BE2C (cell line): Measurements from ENCODE around the gene CCDC88B.
A peak's percentile ranks its signal among the peaks of the same experiment; 100 is the strongest.

Experiments used
- DNase-seq: peaks from one replicate; pipeline ENCODE4 v3.0.0-alpha.2; 2020
- H3K27me3 ChIP-seq: fragments of 250-450 bp; sonication (Bioruptor Pico); 2 replicates; pipeline ENCODE4 v1.5.1; 2020; ENCODE audit warnings: mild to moderate bottlenecking
- H3K36me3 ChIP-seq: fragments of 250-450 bp; sonication (Bioruptor Pico); 2 replicates; pipeline ENCODE4 v1.5.1; 2020; ENCODE audit warnings: mild to moderate bottlenecking
- H3K4me1 ChIP-seq: fragments of 250-450 bp; sonication (Bioruptor Pico); 2 replicates; pipeline ENCODE4 v1.5.1; 2020
- H3K4me3 ChIP-seq: 2 replicates; pipeline ENCODE4 v1.5.1; 2011; ENCODE audit warnings: low read depth, low read length
- H3K9me3 ChIP-seq: fragments of 250-450 bp; sonication (Bioruptor Pico); 2 replicates; pipeline ENCODE4 v1.5.1; 2020
- TF ChIP-seq, protein P1 (sequence below): IDR thresholded peaks from 2 replicates; pipeline ENCODE4 v1.5.1; 2012; ENCODE audit warnings: mild to moderate bottlenecking, low read depth, low read length

CCDC88B gene

DNA sequence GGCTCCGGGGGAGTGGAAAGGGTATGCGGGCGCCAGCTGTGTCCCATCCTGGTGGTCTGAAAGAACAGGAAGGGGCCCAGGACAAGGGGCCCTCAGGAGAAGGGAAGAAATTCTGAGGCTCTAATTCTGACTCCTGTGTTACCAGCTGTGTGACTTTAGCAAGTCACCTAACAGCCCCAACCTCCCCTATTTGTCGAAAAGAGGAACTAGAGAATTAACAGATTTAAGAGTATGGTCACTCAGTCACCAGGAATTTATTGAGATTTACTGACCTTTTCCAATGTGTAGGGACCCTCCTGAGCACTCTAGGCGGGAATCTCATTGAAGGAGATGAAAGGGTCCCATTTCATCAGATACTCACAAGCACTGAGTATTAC lies 33.6 kb downstream of the CCDC88B start:
- TF ChIP-seq, protein P1, sequence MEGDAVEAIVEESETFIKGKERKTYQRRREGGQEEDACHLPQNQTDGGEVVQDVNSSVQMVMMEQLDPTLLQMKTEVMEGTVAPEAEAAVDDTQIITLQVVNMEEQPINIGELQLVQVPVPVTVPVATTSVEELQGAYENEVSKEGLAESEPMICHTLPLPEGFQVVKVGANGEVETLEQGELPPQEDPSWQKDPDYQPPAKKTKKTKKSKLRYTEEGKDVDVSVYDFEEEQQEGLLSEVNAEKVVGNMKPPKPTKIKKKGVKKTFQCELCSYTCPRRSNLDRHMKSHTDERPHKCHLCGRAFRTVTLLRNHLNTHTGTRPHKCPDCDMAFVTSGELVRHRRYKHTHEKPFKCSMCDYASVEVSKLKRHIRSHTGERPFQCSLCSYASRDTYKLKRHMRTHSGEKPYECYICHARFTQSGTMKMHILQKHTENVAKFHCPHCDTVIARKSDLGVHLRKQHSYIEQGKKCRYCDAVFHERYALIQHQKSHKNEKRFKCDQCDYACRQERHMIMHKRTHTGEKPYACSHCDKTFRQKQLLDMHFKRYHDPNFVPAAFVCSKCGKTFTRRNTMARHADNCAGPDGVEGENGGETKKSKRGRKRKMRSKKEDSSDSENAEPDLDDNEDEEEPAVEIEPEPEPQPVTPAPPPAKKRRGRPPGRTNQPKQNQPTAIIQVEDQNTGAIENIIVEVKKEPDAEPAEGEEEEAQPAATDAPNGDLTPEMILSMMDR = no peak
- DNase-seq = no peak
- Histone ChIP-seq H3K27me3 (no peaks in the 10 kb centered on the region), H3K4me1 (peaks cover 9% of the 10 kb centered on the region), H3K4me3 (peak overlapping the region; percentile 66), H3K36me3 (no peaks in the 10 kb centered on the region), H3K9me3 (no peaks in the 10 kb centered on the region)

DNA sequence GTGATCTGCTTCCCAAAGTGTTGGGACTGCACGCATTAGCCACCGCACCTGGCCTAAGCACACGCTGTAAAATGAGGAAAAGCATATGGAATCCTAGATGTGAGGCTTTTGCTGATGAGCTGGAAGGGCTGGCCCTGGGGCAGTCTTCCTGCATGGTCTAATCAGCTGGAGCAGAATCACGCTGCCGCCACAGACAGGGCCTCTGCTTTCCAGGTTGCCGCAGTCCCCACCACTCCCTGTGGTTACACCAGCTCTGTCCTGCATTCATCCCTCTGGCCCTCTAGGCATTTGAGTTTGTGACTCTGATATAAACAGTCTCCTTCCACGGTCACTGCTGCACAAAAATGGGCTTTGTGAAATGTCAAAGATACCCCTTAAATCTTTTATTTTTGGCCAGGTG lies 36.1 kb downstream of the CCDC88B start:
- H3K4me3 ChIP-seq = no peak overlapping the region
- DNase-seq = no peak
- H3K36me3 ChIP-seq = no peaks in the 10 kb centered on the region
- H3K4me1 ChIP-seq = peaks cover 9% of the 10 kb centered on the region
- TF ChIP-seq, protein P1 = no peak
- no peaks in the 10 kb centered on the region for H3K27me3 ChIP-seq
- no peaks in the 10 kb centered on the region for H3K9me3 ChIP-seq

DNA sequence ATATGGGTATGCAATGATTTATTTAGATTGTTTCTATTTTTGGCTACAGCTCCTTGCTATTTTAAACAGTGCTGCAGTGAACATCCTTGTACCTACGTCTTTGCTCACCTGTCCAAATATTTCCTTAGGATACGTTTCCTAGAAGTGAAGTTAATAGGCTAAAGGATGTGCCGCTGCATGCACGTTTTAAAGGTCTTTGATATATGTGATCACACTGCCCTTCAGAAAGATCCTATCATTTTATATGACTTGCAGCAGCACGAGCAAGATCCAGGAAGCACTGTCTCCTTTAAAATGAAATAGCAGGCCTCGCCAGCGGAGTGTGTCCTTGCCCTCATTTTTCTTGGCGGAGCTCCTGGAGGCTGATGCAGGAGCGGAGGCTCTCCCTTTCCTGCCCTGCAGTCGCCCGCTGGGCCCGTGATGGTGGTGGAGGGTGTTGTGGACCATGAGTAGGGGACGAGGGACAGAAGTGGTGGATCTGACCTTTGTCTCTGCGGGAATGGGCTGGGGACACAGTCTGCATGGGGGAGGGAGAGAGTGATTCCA lies 38.4 kb downstream of the CCDC88B start:
- no peak for DNase-seq
- no peaks in the 10 kb centered on the region for H3K9me3 ChIP-seq
- TF ChIP-seq, protein P1 = no peak
- H3K4me1 ChIP-seq = peaks cover 3% of the 10 kb centered on the region; the same call in 1 of the 2 replicates
- H3K4me3 ChIP-seq = no peak overlapping the region
- no peaks in the 10 kb centered on the region for H3K27me3 ChIP-seq
- H3K36me3 ChIP-seq = no peaks in the 10 kb centered on the region

DNA sequence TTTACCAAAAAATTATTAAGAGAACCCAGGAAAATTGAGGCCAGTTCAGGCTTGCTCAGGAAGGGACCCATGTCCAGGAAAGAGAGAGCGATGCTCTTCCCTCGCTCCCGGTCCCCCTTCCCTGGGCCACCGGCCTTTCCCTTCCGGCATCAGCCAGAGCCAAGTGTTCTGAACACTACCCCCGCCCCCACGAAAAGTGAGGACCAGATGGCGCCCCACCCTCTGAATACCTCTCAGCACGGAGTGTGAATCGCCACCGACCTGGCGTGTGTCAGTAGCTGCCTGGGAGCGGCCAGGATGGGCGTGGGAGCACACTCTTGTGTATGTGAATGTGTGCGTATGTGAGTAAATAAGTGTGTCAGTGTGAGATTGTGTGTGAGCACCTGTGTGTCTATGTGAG lies 39.2 kb downstream of the CCDC88B start:
- Histone ChIP-seq H3K4me3 (no peak overlapping the region), H3K27me3 (no peaks in the 10 kb centered on the region), H3K4me1 (peaks cover 3% of the 10 kb centered on the region; the same call in 1 of the 2 replicates), H3K9me3 (no peaks in the 10 kb centered on the region), H3K36me3 (no peaks in the 10 kb centered on the region)
- TF ChIP-seq, protein P1 = no peak
- no peak for DNase-seq

DNA sequence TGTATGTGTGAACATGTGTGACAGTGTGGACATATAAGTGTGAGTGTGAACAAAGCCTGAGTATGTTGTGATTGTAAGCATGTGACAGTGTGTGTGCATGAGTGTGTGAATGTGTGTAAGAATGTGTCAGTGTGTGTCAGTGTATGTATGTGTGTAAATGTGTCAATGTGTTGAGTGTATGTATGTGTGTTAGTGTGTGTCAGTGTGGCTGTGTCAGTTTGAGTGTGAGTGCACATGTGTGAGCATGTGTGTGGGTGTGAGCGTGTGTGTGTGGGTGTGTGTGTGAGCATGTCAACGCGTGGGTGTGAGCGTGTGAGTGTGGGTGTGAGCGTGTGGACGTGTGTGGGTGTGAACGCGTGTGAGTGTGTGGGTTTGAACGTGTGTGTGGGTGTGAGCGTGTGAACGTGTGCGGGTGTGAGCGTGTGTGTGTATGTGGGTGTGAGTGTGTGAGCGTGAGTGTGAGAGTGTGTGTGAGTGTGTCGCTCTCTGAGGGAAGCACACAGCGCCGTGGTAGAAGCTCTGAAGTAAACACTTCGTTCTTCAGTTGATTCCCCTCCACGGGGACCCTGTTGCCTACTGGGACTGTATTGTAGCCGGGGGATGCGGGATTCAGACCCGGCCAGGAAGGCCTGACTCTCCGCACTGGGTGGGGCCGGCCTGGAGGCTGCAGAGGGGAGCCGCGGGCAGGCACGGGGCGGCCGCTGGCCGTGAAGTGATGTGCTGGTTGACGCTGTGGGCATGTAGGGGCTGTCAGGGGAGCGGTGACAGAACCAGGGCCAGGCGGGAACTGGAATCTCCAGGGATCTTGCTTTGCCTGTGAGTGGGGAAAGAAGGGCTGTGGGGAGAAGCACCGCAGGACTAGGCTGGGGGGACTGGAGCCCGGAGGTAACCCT lies 40.1 kb downstream of the CCDC88B start:
- TF ChIP-seq, protein P1 = no peak
- H3K27me3 ChIP-seq = no peaks in the 10 kb centered on the region
- no peak overlapping the region for H3K4me3 ChIP-seq
- peaks cover 3% of the 10 kb centered on the region; the same call in 1 of the 2 replicates for H3K4me1 ChIP-seq
- no peak for DNase-seq
- no peaks in the 10 kb centered on the region for H3K9me3 ChIP-seq
- no peaks in the 10 kb centered on the region for H3K36me3 ChIP-seq

DNA sequence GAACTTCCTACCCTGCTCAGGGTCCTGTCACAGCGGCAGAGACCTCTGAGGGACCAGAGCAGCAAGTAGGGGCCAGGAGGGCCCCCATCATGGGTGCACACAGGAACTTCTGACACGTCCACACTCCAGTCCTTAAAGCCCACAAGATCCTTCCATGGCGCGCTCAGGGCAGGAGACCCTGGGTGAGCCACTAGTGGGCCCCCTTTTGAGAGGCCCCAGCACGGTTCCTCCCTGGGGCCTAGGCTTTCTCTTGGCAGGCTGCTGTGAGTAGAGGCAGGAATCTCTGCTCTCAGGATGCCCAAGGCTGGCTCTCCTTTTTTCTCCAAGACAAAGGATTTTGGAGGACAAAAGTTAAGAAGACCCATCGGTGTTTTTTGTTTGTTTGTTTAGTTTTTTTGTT lies 41.3 kb downstream of the CCDC88B start:
- Histone ChIP-seq H3K4me1 (peaks cover 3% of the 10 kb centered on the region; the same call in 1 of the 2 replicates), H3K36me3 (no peaks in the 10 kb centered on the region), H3K4me3 (no peak overlapping the region), H3K9me3 (no peaks in the 10 kb centered on the region), H3K27me3 (no peaks in the 10 kb centered on the region)
- TF ChIP-seq, protein P1 = no peak
- DNase-seq = no peak
